Left renal pelvis (tissue), 4 donors: ENCODE results near the gene HARS2. TPM values are rescaled to one million over a fixed set of nuclear protein-coding genes. Genes with fewer than 3 reads are reported as not detected.
"Not testable (repeated sequence)": the region's sequence is repeated elsewhere in the genome, so short reads cannot be mapped to it uniquely, and the experiment has no call there.

ENCODE experiments used
- DNase-seq, 4 donors: peaks; one replicate each; pipeline ENCODE4 v3.0.0-alpha.2; 2013; ENCODE audit warnings: low read depth in 4 of 4, low spot score in 3 of 4
- polyA plus RNA-seq, 4 donors: library from polyadenylated mRNA; unstranded; fragments of 120-200 nt; gene quantifications; one replicate each; pipeline ENCODE4 v1.2.1, GENCODE V29; 2013; ENCODE audit not compliant: insufficient read length in 4 of 4

HARS2 gene
- 10 to 100 TPM; 32.2 to 55.7 (median 45.6) TPM for polyA plus RNA-seq

GRCh38 chr5:140690941-140691924 is at the start of gene HARS2, which contains the start of gene HARS1:
Gene HARS2, plus strand, starts transcription at chr5:140691455. Its CDS starts 194 bp downstream, at chr5:140691649.
Gene HARS1, minus strand, starts transcription at chr5:140691370. Its CDS starts 66 bp downstream, at chr5:140691304.
- peak; percentile 67 to 81 (median 73) for DNase-seq

GRCh38 chr5:140641716-140642115 is 49.5 kb upstream of the HARS2 start:
- no peak for DNase-seq

GRCh38 chr5:140642718-140643117 is 48.5 kb upstream of the HARS2 start:
- DNase-seq: no peak

GRCh38 chr5:140647042-140647419 is 44.2 kb upstream of the HARS2 start:
- no peak for DNase-seq

GRCh38 chr5:140658870-140659269 is 32.4 kb upstream of the HARS2 start:
- DNase-seq: no peak

- not testable (repeated sequence) for DNase-seq
Observed at GRCh38 chr5:140660371-140660770, 30.9 kb upstream of the HARS2 start.

- DNase-seq: peak in 1 of 4 donors; percentile 18
Observed at GRCh38 chr5:140664030-140664358, 27.3 kb upstream of the HARS2 start.

- DNase-seq: peak; percentile 70 to 81 (median 78)
Observed at GRCh38 chr5:140664359-140665119, 26.7 kb upstream of the HARS2 start, which contains the start of gene WDR55. Gene WDR55, plus strand, starts transcription at chr5:140664904. Its CDS starts 9 bp downstream, at chr5:140664913.

- DNase-seq: not testable (repeated sequence)
Observed at GRCh38 chr5:140671035-140671434, 20.2 kb upstream of the HARS2 start.

GRCh38 chr5:140671472-140672125 is 19.7 kb upstream of the HARS2 start:
- no peak for DNase-seq

- DNase-seq: no peak
Observed at GRCh38 chr5:140672455-140673186, 18.6 kb upstream of the HARS2 start.

GRCh38 chr5:140673187-140673976 is 17.9 kb upstream of the HARS2 start, which contains the start of gene DND1:
Gene DND1, minus strand, starts transcription at chr5:140673576. Its CDS starts 34 bp downstream, at chr5:140673542.
- no peak for DNase-seq

- DNase-seq: no peak
Observed at GRCh38 chr5:140674211-140674610, 17.0 kb upstream of the HARS2 start.

GRCh38 chr5:140674629-140675028 is 16.6 kb upstream of the HARS2 start:
- no peak for DNase-seq

GRCh38 chr5:140677947-140678346 is 13.3 kb upstream of the HARS2 start:
- DNase-seq: no peak

GRCh38 chr5:140678993-140679392 is 12.3 kb upstream of the HARS2 start:
- DNase-seq: no peak

GRCh38 chr5:140690376-140690932 is 801 bp upstream of the HARS2 start:
- DNase-seq: no peak

- no peak for DNase-seq
Observed at GRCh38 chr5:140694276-140694675, 3.0 kb downstream of the HARS2 start.
